ENCODE data around the gene TMEM45B. TPM values are rescaled to one million over a fixed set of nuclear protein-coding genes. Genes with fewer than 3 reads are reported as not detected.
"Not testable (repeated sequence)": the region's sequence is repeated elsewhere in the genome, so short reads cannot be mapped to it uniquely, and the experiment has no call there.

The TMEM45B gene
- polyA plus RNA-seq, 1 of the 3 experiments (the other 2 are of a cell fraction) = not detected

DNA sequence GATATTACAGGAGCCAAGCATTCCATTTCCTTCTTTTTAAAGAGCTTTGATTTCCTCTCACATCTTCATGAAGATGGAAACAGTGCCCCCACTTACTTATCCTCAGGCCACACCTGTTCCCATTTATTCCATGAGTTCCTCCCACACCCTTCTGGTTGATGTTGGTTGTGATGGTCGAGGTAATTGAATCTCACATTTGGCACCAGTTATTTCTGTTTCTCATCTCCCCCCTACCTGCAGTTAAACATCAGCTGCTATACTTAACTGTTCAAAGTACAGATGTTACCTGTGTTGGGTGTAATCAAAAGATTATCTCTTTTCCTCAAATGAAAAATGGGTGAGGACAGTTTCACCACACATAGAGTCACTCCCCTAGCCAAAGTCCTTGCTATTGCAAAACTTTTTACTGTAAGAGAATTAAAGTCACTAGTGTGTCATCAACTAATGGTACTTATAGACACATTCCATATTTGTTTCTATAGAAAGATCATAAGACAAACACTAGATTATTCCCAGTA lies 1.9 kb downstream of the TMEM45B start:
- H3K36me3 ChIP-seq (replicated peaks in 1 of 2; ENCODE audit: control insufficient read depth in 1 of 2, insufficient read depth in 2 of 2, low read length in 1 of 2) = no peaks in the 10 kb centered on the region
- no peaks in the 10 kb centered on the region for H3K9me3 ChIP-seq
- CTCF ChIA-PET = interaction anchor here (0.9 kb wide), 1 partner anchor 64 kb away, joined by 3 read pairs; no protein-coding TSS in a partner anchor
- no peak overlapping the region for H3K9ac ChIP-seq
- H3K27ac ChIP-seq (ENCODE audit: low read depth in 2 of 2, low read length in 1 of 2) = no peak overlapping the region
- no peaks in the 10 kb centered on the region for H3K9me2 ChIP-seq
- no peaks in the 10 kb centered on the region for H3F3A ChIP-seq (replicated peaks; ENCODE audit: insufficient read depth)
- no peaks in the 10 kb centered on the region for H4K20me1 ChIP-seq (ENCODE audit: insufficient read depth)
- DNase-seq = no peak
- no peak overlapping the region for H3K4me2 ChIP-seq
- WGBS (ENCODE audit: low lambda C conversion rate) = 38% methylated on average over 1 of the region's 1 CpG
- no peak overlapping the region for H3K4me3 ChIP-seq (ENCODE audit: low read depth in 2 of 2, low read length in 1 of 2)
- H3K4me1 ChIP-seq (ENCODE audit: control insufficient read depth in 1 of 2, insufficient read depth in 2 of 2, low read depth in 1 of 2, low read length in 1 of 2) = peaks cover 0 to 10% of the 10 kb centered on the region in 2 experiments; a peak in 1 of 4 replicates
- POLR2A ChIA-PET = no interaction called here
- TF ChIP-seq MXI1 (IDR thresholded peaks at IDR 0.05; ENCODE audit: low read depth, low read length) (no peak), FOSL2 (IDR thresholded peaks at IDR 0.05; ENCODE audit: borderline replicate concordance, low read depth) (no peak)
- TF ChIP-seq, protein P1, sequence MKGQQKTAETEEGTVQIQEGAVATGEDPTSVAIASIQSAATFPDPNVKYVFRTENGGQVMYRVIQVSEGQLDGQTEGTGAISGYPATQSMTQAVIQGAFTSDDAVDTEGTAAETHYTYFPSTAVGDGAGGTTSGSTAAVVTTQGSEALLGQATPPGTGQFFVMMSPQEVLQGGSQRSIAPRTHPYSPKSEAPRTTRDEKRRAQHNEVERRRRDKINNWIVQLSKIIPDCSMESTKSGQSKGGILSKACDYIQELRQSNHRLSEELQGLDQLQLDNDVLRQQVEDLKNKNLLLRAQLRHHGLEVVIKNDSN (IDR thresholded peaks at IDR 0.05; ENCODE audit: borderline replicate concordance, low read depth) = no peak
- TF ChIP-seq, protein P2, sequence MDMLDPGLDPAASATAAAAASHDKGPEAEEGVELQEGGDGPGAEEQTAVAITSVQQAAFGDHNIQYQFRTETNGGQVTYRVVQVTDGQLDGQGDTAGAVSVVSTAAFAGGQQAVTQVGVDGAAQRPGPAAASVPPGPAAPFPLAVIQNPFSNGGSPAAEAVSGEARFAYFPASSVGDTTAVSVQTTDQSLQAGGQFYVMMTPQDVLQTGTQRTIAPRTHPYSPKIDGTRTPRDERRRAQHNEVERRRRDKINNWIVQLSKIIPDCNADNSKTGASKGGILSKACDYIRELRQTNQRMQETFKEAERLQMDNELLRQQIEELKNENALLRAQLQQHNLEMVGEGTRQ (IDR thresholded peaks at IDR 0.05; ENCODE audit: borderline replicate concordance, low read depth, low read length) = no peak
- H2AFZ ChIP-seq (ENCODE audit: low read depth) = no peak overlapping the region
- H3K27me3 ChIP-seq (ENCODE audit: insufficient read depth) = peaks cover 28% of the 10 kb centered on the region
- no peaks in the 10 kb centered on the region for H3K79me2 ChIP-seq (ENCODE audit: insufficient read depth)

DNA sequence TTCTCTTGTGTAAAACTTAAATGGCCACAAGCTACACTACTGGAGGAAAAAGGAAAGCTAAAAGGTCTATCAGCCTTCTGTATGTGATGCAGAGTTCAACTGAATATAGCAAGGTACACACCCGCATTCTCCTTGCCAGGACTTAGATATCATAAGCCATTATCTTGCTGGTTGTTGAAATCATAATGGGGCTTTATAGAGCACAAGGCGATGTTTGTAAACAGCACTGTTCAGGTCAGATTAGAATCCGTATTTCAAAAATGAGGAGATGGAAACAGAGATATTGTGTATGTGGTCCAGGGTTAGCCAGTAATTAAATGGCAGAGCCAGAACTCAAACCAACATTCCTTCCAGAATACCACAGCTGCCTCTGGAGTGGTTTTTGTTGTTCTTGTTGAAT lies 2.6 kb downstream of the TMEM45B start:
- H3K9ac ChIP-seq; H3K4me2 ChIP-seq; H3K9me2 ChIP-seq; H3K9me3 ChIP-seq; H3K36me3 ChIP-seq (replicated peaks in 1 of 2; ENCODE audit: control insufficient read depth in 1 of 2, insufficient read depth in 2 of 2, low read length in 1 of 2); H3F3A ChIP-seq (replicated peaks; ENCODE audit: insufficient read depth); DNase-seq; CTCF ChIA-PET; H3K27ac ChIP-seq (ENCODE audit: low read depth in 2 of 2, low read length in 1 of 2); H3K4me3 ChIP-seq (ENCODE audit: low read depth in 2 of 2, low read length in 1 of 2); H2AFZ ChIP-seq (ENCODE audit: low read depth); POLR2A ChIA-PET; H4K20me1 ChIP-seq (ENCODE audit: insufficient read depth); H3K79me2 ChIP-seq (ENCODE audit: insufficient read depth): not testable (repeated sequence)
- 63% methylated on average over 3 of the region's 3 CpGs for WGBS (ENCODE audit: low lambda C conversion rate)
- Histone ChIP-seq H3K27me3 (ENCODE audit: insufficient read depth) (peaks cover 28% of the 10 kb centered on the region), H3K4me1 (ENCODE audit: control insufficient read depth in 1 of 2, insufficient read depth in 2 of 2, low read depth in 1 of 2, low read length in 1 of 2) (peaks cover 0 to 10% of the 10 kb centered on the region in 2 experiments; a peak in 1 of 4 replicates)

DNA sequence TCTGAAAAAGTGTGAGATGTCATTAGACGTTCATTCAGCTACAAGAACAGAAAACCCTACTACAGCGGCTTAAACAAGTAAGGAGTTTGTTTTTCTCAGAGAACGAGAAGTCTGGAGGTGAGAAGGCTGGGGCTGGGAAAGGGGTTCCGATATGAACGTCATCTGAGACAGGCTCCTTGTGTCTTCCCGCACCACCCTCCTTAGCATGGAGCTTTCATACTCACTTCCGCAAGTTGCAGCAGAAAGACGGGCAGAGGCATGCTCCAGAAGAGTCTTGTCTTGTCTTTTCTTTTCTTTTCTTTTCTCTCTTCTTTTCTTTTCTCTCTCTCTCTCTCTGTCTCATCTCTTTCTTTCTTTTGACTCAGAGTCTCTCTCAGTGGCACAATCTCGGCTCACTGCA lies 3.6 kb downstream of the TMEM45B start:
- Histone ChIP-seq H3F3A (replicated peaks; ENCODE audit: insufficient read depth) (no peaks in the 10 kb centered on the region), H3K9me2 (no peaks in the 10 kb centered on the region), H3K27me3 (ENCODE audit: insufficient read depth) (peaks cover 28% of the 10 kb centered on the region), H3K9me3 (no peaks in the 10 kb centered on the region), H3K79me2 (ENCODE audit: insufficient read depth) (no peaks in the 10 kb centered on the region), H3K36me3 (replicated peaks in 1 of 2; ENCODE audit: control insufficient read depth in 1 of 2, insufficient read depth in 2 of 2, low read length in 1 of 2) (no peaks in the 10 kb centered on the region), H3K4me1 (ENCODE audit: control insufficient read depth in 1 of 2, insufficient read depth in 2 of 2, low read depth in 1 of 2, low read length in 1 of 2) (peaks cover 0 to 10% of the 10 kb centered on the region in 2 experiments; a peak in 1 of 4 replicates), H3K27ac (ENCODE audit: low read depth in 2 of 2, low read length in 1 of 2) (no peak overlapping the region), H3K9ac (no peak overlapping the region), H2AFZ (ENCODE audit: low read depth) (no peak overlapping the region), H4K20me1 (ENCODE audit: insufficient read depth) (no peaks in the 10 kb centered on the region), H3K4me2 (no peak overlapping the region), H3K4me3 (ENCODE audit: low read depth in 2 of 2, low read length in 1 of 2) (no peak overlapping the region)
- ChIA-PET CTCF (no interaction called here), POLR2A (interaction anchor here (0.6 kb wide), 1 partner anchor 70 kb away, joined by 3 read pairs; no protein-coding TSS in a partner anchor)
- no peak for DNase-seq
- 88% methylated on average over 9 of the region's 9 CpGs for WGBS (ENCODE audit: low lambda C conversion rate)
- TF ChIP-seq SMC3 (IDR thresholded peaks at IDR 0.05; ENCODE audit: low read depth, low read length) = no peak
- TF ChIP-seq, protein P3, sequence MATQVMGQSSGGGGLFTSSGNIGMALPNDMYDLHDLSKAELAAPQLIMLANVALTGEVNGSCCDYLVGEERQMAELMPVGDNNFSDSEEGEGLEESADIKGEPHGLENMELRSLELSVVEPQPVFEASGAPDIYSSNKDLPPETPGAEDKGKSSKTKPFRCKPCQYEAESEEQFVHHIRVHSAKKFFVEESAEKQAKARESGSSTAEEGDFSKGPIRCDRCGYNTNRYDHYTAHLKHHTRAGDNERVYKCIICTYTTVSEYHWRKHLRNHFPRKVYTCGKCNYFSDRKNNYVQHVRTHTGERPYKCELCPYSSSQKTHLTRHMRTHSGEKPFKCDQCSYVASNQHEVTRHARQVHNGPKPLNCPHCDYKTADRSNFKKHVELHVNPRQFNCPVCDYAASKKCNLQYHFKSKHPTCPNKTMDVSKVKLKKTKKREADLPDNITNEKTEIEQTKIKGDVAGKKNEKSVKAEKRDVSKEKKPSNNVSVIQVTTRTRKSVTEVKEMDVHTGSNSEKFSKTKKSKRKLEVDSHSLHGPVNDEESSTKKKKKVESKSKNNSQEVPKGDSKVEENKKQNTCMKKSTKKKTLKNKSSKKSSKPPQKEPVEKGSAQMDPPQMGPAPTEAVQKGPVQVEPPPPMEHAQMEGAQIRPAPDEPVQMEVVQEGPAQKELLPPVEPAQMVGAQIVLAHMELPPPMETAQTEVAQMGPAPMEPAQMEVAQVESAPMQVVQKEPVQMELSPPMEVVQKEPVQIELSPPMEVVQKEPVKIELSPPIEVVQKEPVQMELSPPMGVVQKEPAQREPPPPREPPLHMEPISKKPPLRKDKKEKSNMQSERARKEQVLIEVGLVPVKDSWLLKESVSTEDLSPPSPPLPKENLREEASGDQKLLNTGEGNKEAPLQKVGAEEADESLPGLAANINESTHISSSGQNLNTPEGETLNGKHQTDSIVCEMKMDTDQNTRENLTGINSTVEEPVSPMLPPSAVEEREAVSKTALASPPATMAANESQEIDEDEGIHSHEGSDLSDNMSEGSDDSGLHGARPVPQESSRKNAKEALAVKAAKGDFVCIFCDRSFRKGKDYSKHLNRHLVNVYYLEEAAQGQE (IDR thresholded peaks at IDR 0.05; ENCODE audit: low read depth, low read length) = no peak
- TF ChIP-seq ELF1 (IDR thresholded peaks at IDR 0.05) = no peak
- no peak for TF ChIP-seq FOSL2 (IDR thresholded peaks at IDR 0.05; ENCODE audit: borderline replicate concordance, low read depth)
- no peak for TF ChIP-seq YY1 (IDR thresholded peaks at IDR 0.05; ENCODE audit: low read depth)
- TF ChIP-seq TCF12 (IDR thresholded peaks at IDR 0.05) = no peak
- no peak for TF ChIP-seq RAD21 (IDR thresholded peaks at IDR 0.05; ENCODE audit: low read length)
- no peak for TF ChIP-seq NFIC (IDR thresholded peaks at IDR 0.05; ENCODE audit: borderline replicate concordance)
- TF ChIP-seq, protein P4, sequence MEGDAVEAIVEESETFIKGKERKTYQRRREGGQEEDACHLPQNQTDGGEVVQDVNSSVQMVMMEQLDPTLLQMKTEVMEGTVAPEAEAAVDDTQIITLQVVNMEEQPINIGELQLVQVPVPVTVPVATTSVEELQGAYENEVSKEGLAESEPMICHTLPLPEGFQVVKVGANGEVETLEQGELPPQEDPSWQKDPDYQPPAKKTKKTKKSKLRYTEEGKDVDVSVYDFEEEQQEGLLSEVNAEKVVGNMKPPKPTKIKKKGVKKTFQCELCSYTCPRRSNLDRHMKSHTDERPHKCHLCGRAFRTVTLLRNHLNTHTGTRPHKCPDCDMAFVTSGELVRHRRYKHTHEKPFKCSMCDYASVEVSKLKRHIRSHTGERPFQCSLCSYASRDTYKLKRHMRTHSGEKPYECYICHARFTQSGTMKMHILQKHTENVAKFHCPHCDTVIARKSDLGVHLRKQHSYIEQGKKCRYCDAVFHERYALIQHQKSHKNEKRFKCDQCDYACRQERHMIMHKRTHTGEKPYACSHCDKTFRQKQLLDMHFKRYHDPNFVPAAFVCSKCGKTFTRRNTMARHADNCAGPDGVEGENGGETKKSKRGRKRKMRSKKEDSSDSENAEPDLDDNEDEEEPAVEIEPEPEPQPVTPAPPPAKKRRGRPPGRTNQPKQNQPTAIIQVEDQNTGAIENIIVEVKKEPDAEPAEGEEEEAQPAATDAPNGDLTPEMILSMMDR (IDR thresholded peaks at IDR 0.05) = no peak
- TF ChIP-seq TAF1 (IDR thresholded peaks at IDR 0.05; ENCODE audit: borderline replicate concordance, low read depth, low read length) = no peak
- TF ChIP-seq FOXM1 (IDR thresholded peaks at IDR 0.05; ENCODE audit: low read depth) = no peak
